Measurements from ENCODE around the gene UQCR10. TPM values are rescaled to one million over a fixed set of nuclear protein-coding genes. Genes with fewer than 3 reads are reported as not detected.

Gene UQCR10
- total RNA-seq, 1 experiment from 2014 or later = 119 TPM

GRCh38 chr22:29793396-29793795, 26.2 kb downstream of the UQCR10 start:
- no peak overlapping the region for H3K9ac ChIP-seq (ENCODE audit: low read length)
- ATAC-seq (no peak), DNase-seq (ENCODE audit: low read depth, low spot score) (no peak)
- no peaks in the 10 kb centered on the region for H4K20me1 ChIP-seq (ENCODE audit: insufficient read depth)
- BruUV-seq (replicated peaks) = no TSS peak
- no peak overlapping the region for H3K4me3 ChIP-seq (replicated peaks in 1 of 2; ENCODE audit: low read depth in 1 of 2, low read length in 2 of 2)
- H3K4me2 ChIP-seq (ENCODE audit: low read length) = no peak overlapping the region
- H3K27ac ChIP-seq (ENCODE audit: low read depth, low read length) = no peak overlapping the region
- no peaks in the 10 kb centered on the region for H3K9me2 ChIP-seq (ENCODE audit: insufficient read depth)
- no peaks in the 10 kb centered on the region for H3K79me2 ChIP-seq (ENCODE audit: insufficient read depth, low read length)
- intact Hi-C loops (cut with micrococcal nuclease) = no loop called here
- TF ChIP-seq CEBPB (IDR thresholded peaks at IDR 0.05; ENCODE audit: low read depth) = no peak
- TF ChIP-seq EZH2phosphoT487 (IDR thresholded peaks at IDR 0.05; ENCODE audit: borderline replicate concordance) = no peak
- no peak for TF ChIP-seq ZNF274 (IDR thresholded peaks at IDR 0.05; ENCODE audit: low read depth, low read length)
- no peak for TF ChIP-seq RAD21 (IDR thresholded peaks at IDR 0.05; ENCODE audit: low read depth)
- TF ChIP-seq TCF7L2 (IDR thresholded peaks at IDR 0.05; ENCODE audit: borderline replicate concordance, extremely low read depth, insufficient read depth, insufficient read length) = no peak
- TF ChIP-seq EZH2 (IDR thresholded peaks at IDR 0.05) = no peak
- no peak for TF ChIP-seq CBX3 (IDR thresholded peaks at IDR 0.05; ENCODE audit: low read depth)
- no peak for TF ChIP-seq ZFX (IDR thresholded peaks at IDR 0.05)
- no peak for TF ChIP-seq POLR2AphosphoS5 (IDR thresholded peaks at IDR 0.05; ENCODE audit: low read depth, low read length)
- no peak for TF ChIP-seq REST (IDR thresholded peaks at IDR 0.05; ENCODE audit: low read depth)
- no peak for TF ChIP-seq CTCF (IDR thresholded peaks at IDR 0.05 in 2 of 3, conservative IDR thresholded peaks at IDR 0.05 in 1 of 3; ENCODE audit: borderline replicate concordance in 1 of 3, insufficient read depth in 1 of 3, low read depth in 2 of 3, low read length in 2 of 3)
- no peak for TF ChIP-seq JUND (IDR thresholded peaks at IDR 0.05)
- TF ChIP-seq FOSL1 (IDR thresholded peaks at IDR 0.05; ENCODE audit: low read depth) = no peak
- TF ChIP-seq POLR2A (IDR thresholded peaks at IDR 0.05; ENCODE audit: borderline replicate concordance, extremely low read depth, insufficient read depth, insufficient read length) = no peak
- no peak for TF ChIP-seq ELF1 (IDR thresholded peaks at IDR 0.05; ENCODE audit: borderline replicate concordance, low read depth)
- no peak for TF ChIP-seq ATF3 (IDR thresholded peaks at IDR 0.05)
- TF ChIP-seq MAX (IDR thresholded peaks at IDR 0.05) = no peak
- H3K4me1 ChIP-seq (ENCODE audit: control insufficient read depth in 1 of 2, insufficient read depth in 2 of 2, low read length in 2 of 2) = peaks cover 7 to 10% of the 10 kb centered on the region in 2 experiments
- ChIA-PET CTCF (no interaction called here), POLR2A (no interaction called here), RAD21 (ENCODE audit: low non-redundant PET in 1 of 2, low total read pairs in 2 of 2, uncharacterized antibody in 2 of 2, unreplicated experiment in 2 of 2) (no interaction called here)
- H3K9me3 ChIP-seq (ENCODE audit: control insufficient read depth in 1 of 2, insufficient read depth in 1 of 2, low read depth in 1 of 2, low read length in 2 of 2) = no peaks in the 10 kb centered on the region
- H3K36me3 ChIP-seq (ENCODE audit: control insufficient read depth in 1 of 2, insufficient read depth in 2 of 2, low read length in 2 of 2) = peaks cover 19 to 36% of the 10 kb centered on the region in 2 experiments; a peak in 3 of 4 replicates
- H3K27me3 ChIP-seq (ENCODE audit: insufficient read depth, low read length) = no peaks in the 10 kb centered on the region
- no peak overlapping the region for H2AFZ ChIP-seq (ENCODE audit: low read depth, low read length, poor library complexity, severe bottlenecking)

All from HCT116 (cell line).